ENCODE data around the gene DROSHA. TPM values are rescaled to one million over a fixed set of nuclear protein-coding genes. Genes with fewer than 3 reads are reported as not detected.

The DROSHA gene
- total and polyA plus RNA-seq, 2 donors (not counting 3 experiments of a cell fraction or from before 2014, with no cell fraction given): 49.1 to 96.4 TPM

DNA sequence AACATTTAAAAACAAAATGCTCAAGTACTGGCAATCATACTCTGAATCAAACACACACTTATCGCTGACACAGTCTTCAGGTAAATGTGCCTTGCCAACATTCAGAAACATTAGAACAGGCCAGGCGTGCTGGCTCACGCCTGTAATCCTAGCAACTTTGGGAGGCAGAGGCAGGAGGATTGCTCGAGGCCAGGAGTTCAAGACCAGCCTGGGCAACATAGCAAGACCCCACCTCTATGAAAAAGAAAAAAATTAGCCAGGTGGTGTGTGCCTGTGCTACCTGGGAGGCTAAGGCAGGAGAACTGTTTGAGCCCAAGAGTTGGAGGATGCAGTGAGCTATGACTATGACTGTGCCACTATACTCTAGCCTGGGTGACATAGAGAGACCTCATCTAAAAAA is 20.6 kb downstream of the DROSHA start:
- H4K20me1 ChIP-seq (replicated peaks; ENCODE audit: control insufficient read depth, extremely low read depth, insufficient read depth, low read length): no peaks in the 10 kb centered on the region
- FAIRE-seq: no peak
- TF ChIP-seq EZH2 (IDR thresholded peaks at IDR 0.05; ENCODE audit: borderline replicate concordance, low read depth, low read length, severe bottlenecking) (no peak), MYC (IDR thresholded peaks at IDR 0.05; ENCODE audit: low read depth, low read length) (no peak), GATA2 (IDR thresholded peaks at IDR 0.05; ENCODE audit: insufficient read depth, insufficient read length, low read depth, low read length) (no peak), FOS (IDR thresholded peaks at IDR 0.05; ENCODE audit: borderline replicate concordance, insufficient read depth, low read length) (no peak), CTCF (IDR thresholded peaks at IDR 0.05; ENCODE audit: extremely low read depth in 1 of 2, insufficient read depth in 1 of 2, low read depth in 1 of 2, low read length in 2 of 2) (no peak), JUN (IDR thresholded peaks at IDR 0.05; ENCODE audit: borderline replicate concordance, insufficient read depth, insufficient read length, low read depth) (no peak), POLR2AphosphoS5 (IDR thresholded peaks at IDR 0.05; ENCODE audit: insufficient read depth, low read depth, low read length) (no peak), POLR2A (IDR thresholded peaks at IDR 0.05; ENCODE audit: low read depth, low read length) (no peak)
- TF ChIP-seq, protein P1, sequence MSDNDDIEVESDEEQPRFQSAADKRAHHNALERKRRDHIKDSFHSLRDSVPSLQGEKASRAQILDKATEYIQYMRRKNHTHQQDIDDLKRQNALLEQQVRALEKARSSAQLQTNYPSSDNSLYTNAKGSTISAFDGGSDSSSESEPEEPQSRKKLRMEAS (IDR thresholded peaks at IDR 0.05; ENCODE audit: insufficient read depth, insufficient read length): no peak
- peaks cover 24 to 32% of the 10 kb centered on the region in 2 experiments for H3K36me3 ChIP-seq (ENCODE audit: control insufficient read depth in 2 of 2, extremely low read depth in 1 of 2, insufficient read depth in 2 of 2, low read length in 2 of 2)
- no peaks in the 10 kb centered on the region for H3K4me1 ChIP-seq (ENCODE audit: control insufficient read depth, extremely low read depth, insufficient read depth, low read length)
- no peaks in the 10 kb centered on the region for H3K9me3 ChIP-seq (replicated peaks; ENCODE audit: control insufficient read depth, insufficient read depth, low read length)
- dilution Hi-C loops (cut with MboI; ENCODE audit: extremely low pct_ligation_motif_present, low sequenced_read_pairs) (no loop called here), intact Hi-C loops (cut with micrococcal nuclease) (no loop called here)
- DNase-seq (ENCODE audit: low read depth, low spot score): no peak
- H3K4me2 ChIP-seq (ENCODE audit: insufficient read depth, low read length): no peak overlapping the region
- no peaks in the 10 kb centered on the region for H3K27me3 ChIP-seq (ENCODE audit: control insufficient read depth in 2 of 2, insufficient read depth in 2 of 2, low read length in 2 of 2)
- BruUV-seq (replicated peaks): no TSS peak
- no peaks in the 10 kb centered on the region for H3K79me2 ChIP-seq (ENCODE audit: control insufficient read depth, insufficient read depth, low read length)
- no peak overlapping the region for H2AFZ ChIP-seq (ENCODE audit: low read depth, low read length)
- ChIA-PET POLR2A (no interaction called here), CTCF (no interaction called here)
- no peak overlapping the region for H3K9ac ChIP-seq (replicated peaks; ENCODE audit: extremely low read depth, insufficient read depth, low read length)
- H3K4me3 ChIP-seq (replicated peaks in 1 of 3; ENCODE audit: insufficient read depth in 1 of 3, low read depth in 1 of 3, low read length in 3 of 3): no peak overlapping the region
- H3K27ac ChIP-seq (ENCODE audit: insufficient read depth, low read depth, low read length): no peak overlapping the region
- no peaks in the 10 kb centered on the region for H3K9me1 ChIP-seq (replicated peaks; ENCODE audit: control insufficient read depth, extremely low read depth, insufficient read depth, low read length)

Measured in endothelial cell of umbilical vein (primary cell).